Measurements from ENCODE around the gene IQUB. TPM values are rescaled to one million over a fixed set of nuclear protein-coding genes. Genes with fewer than 3 reads are reported as not detected.
A peak's percentile ranks its signal among the peaks of the same experiment; 100 is the strongest.

The IQUB gene
- total and polyA plus RNA-seq, 2 experiments from 2014 or later = 0.97 to 2.2 TPM

DNA sequence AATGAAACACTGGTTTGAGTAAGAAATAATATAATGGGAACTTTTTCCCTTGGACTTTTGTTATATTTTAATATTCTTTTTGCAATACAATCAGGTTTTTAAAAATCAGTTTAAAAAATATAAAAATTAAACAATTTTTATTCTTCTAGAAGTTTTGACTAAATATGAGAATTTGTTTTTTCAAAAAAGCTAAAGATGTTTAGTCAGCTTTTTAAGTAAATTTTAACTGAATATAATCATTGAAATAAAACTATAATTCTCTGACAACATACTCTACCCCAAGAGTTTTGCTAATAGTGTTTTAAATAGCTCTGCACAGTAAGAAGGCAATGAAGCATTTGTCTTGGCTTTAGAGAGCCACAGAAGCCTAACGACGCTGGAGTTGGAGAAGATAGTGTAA, 70.5 kb downstream of the IQUB start:
- TF ChIP-seq, protein P1, sequence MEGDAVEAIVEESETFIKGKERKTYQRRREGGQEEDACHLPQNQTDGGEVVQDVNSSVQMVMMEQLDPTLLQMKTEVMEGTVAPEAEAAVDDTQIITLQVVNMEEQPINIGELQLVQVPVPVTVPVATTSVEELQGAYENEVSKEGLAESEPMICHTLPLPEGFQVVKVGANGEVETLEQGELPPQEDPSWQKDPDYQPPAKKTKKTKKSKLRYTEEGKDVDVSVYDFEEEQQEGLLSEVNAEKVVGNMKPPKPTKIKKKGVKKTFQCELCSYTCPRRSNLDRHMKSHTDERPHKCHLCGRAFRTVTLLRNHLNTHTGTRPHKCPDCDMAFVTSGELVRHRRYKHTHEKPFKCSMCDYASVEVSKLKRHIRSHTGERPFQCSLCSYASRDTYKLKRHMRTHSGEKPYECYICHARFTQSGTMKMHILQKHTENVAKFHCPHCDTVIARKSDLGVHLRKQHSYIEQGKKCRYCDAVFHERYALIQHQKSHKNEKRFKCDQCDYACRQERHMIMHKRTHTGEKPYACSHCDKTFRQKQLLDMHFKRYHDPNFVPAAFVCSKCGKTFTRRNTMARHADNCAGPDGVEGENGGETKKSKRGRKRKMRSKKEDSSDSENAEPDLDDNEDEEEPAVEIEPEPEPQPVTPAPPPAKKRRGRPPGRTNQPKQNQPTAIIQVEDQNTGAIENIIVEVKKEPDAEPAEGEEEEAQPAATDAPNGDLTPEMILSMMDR (IDR thresholded peaks at IDR 0.05; ENCODE audit: poor library complexity) = no peak
- TF ChIP-seq EZH2 (IDR thresholded peaks at IDR 0.05; ENCODE audit: borderline replicate concordance) = no peak
- no peak for TF ChIP-seq EZH2phosphoT487 (IDR thresholded peaks at IDR 0.05; ENCODE audit: low read depth, severe bottlenecking, unreplicated experiment)
- Histone ChIP-seq H3K4me1 (ENCODE audit: insufficient read depth) (no peaks in the 10 kb centered on the region), H3K4me3 (no peak overlapping the region), H2AFZ (no peak overlapping the region), H3K9me2 (replicated peaks; ENCODE audit: insufficient read depth) (no peaks in the 10 kb centered on the region), H3K27me3 (no peaks in the 10 kb centered on the region), H3K4me2 (no peak overlapping the region), H3K36me3 (replicated peaks; ENCODE audit: insufficient read depth, low read depth) (no peaks in the 10 kb centered on the region), H3K9me3 (ENCODE audit: low read depth) (no peaks in the 10 kb centered on the region), H3K79me2 (no peaks in the 10 kb centered on the region), H4K20me1 (ENCODE audit: insufficient read depth, poor library complexity, severe bottlenecking) (no peaks in the 10 kb centered on the region), H3K27ac (no peak overlapping the region)
- DNase-seq (ENCODE audit: low spot score) = no peak
- 91% methylated on average over 2 of the region's 2 CpGs for WGBS (ENCODE audit: low lambda C conversion rate, missing lambda C conversion rate)

DNA sequence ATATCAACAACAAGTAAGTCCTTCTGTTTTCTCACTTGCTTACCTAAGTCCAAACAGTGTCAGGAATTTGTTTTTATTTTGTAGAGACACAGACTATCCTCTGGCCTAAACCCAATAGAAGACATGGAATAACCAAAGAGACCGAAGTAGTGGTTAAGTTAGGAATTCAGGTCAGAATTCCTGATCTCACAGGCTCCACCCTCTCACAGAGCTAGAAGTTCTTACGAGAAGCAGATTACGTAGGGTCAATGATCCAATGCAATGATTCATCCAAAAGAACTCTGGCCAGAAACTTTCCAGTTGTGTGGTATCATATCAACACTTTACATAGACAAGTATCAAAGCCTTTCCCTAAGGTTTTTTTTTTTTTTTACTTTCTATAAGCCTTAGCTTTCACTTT, 73.8 kb downstream of the IQUB start:
- Histone ChIP-seq H3K4me2 (no peak overlapping the region), H3K9me3 (ENCODE audit: low read depth) (no peaks in the 10 kb centered on the region), H3K36me3 (replicated peaks; ENCODE audit: insufficient read depth, low read depth) (no peaks in the 10 kb centered on the region), H4K20me1 (ENCODE audit: insufficient read depth, poor library complexity, severe bottlenecking) (no peaks in the 10 kb centered on the region), H2AFZ (no peak overlapping the region), H3K27ac (no peak overlapping the region), H3K79me2 (no peaks in the 10 kb centered on the region), H3K9me2 (replicated peaks; ENCODE audit: insufficient read depth) (no peaks in the 10 kb centered on the region), H3K4me3 (no peak overlapping the region), H3K27me3 (no peaks in the 10 kb centered on the region), H3K4me1 (ENCODE audit: insufficient read depth) (no peaks in the 10 kb centered on the region)
- DNase-seq (ENCODE audit: low spot score) = peak; percentile 38
- no peak for TF ChIP-seq EZH2phosphoT487 (IDR thresholded peaks at IDR 0.05; ENCODE audit: low read depth, severe bottlenecking, unreplicated experiment)
- 77% methylated on average over 3 of the region's 3 CpGs for WGBS (ENCODE audit: low lambda C conversion rate, missing lambda C conversion rate)

DNA sequence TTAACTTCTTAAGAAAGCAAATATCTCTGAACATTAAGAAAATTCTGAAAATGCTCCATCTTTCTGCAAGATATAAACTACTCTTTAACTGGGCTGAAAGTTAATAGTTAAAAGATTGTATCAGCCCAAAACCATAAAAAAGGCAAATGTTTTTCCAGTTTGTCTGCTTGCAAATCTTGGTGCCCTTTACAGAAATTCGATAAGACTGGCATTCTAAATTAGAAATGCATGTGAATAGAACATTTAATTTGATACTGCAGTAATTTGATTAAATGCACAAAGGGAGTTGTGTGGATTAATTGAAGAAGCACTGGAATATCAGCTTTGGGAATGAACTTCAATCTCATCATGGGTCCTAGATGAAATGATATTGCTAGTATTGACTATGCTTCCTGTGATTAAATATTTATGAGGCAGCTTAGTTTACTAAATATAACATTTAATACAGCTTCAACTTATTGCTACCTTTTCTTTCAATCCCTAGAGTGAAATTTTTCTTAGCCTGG, 78.4 kb downstream of the IQUB start:
- Histone ChIP-seq H4K20me1 (ENCODE audit: insufficient read depth, poor library complexity, severe bottlenecking) (no peaks in the 10 kb centered on the region), H3K36me3 (replicated peaks; ENCODE audit: insufficient read depth, low read depth) (no peaks in the 10 kb centered on the region), H3K9me3 (ENCODE audit: low read depth) (no peaks in the 10 kb centered on the region), H3K79me2 (no peaks in the 10 kb centered on the region), H3K4me3 (no peak overlapping the region), H3K9me2 (replicated peaks; ENCODE audit: insufficient read depth) (no peaks in the 10 kb centered on the region), H3K4me1 (ENCODE audit: insufficient read depth) (no peaks in the 10 kb centered on the region), H3K27ac (no peak overlapping the region), H3K4me2 (no peak overlapping the region), H3K27me3 (no peaks in the 10 kb centered on the region), H2AFZ (no peak overlapping the region)
- WGBS (ENCODE audit: low lambda C conversion rate, missing lambda C conversion rate) = 33% methylated on average over 1 of the region's 1 CpG
- TF ChIP-seq, protein P1 (IDR thresholded peaks at IDR 0.05; ENCODE audit: poor library complexity) = no peak
- DNase-seq (ENCODE audit: low spot score) = no peak

DNA sequence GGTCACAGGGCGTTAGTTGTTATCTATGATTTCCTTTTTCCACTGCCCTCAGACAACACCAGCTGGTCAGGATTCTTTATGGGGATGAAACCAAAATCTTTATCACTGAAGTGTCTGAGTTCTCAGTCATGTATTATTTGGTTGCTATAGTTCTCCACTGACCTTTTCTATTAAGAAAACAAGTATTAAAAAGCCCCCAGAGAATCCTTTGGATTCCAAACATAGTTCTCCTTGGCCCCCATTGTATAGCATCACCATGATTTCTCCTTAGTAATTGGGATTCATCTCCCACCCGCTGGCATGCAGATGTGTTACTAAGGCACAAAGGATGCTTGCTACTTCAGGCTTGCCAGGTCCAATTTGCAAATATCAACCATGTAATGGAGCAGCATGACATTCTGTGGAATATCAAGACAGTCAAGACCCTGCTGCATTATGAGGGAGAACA, 94.3 kb downstream of the IQUB start:
- H3K9me3 ChIP-seq (ENCODE audit: low read depth) = no peaks in the 10 kb centered on the region
- H2AFZ ChIP-seq = no peak overlapping the region
- TF ChIP-seq, protein P1 (IDR thresholded peaks at IDR 0.05; ENCODE audit: poor library complexity) = no peak
- no peaks in the 10 kb centered on the region for H3K9me2 ChIP-seq (replicated peaks; ENCODE audit: insufficient read depth)
- no peaks in the 10 kb centered on the region for H3K79me2 ChIP-seq
- H3K27me3 ChIP-seq = no peaks in the 10 kb centered on the region
- no peaks in the 10 kb centered on the region for H3K4me1 ChIP-seq (ENCODE audit: insufficient read depth)
- H3K4me2 ChIP-seq = no peak overlapping the region
- 60% methylated on average over 2 of the region's 2 CpGs for WGBS (ENCODE audit: low lambda C conversion rate, missing lambda C conversion rate)
- no peaks in the 10 kb centered on the region for H4K20me1 ChIP-seq (ENCODE audit: insufficient read depth, poor library complexity, severe bottlenecking)
- H3K36me3 ChIP-seq (replicated peaks; ENCODE audit: insufficient read depth, low read depth) = no peaks in the 10 kb centered on the region
- no peak overlapping the region for H3K27ac ChIP-seq
- no peak overlapping the region for H3K4me3 ChIP-seq
- no peak for DNase-seq (ENCODE audit: low spot score)
